GM13977 (cell line): ENCODE results near the gene CCNB2.

Source experiments
- DNase-seq: peaks from one replicate; pipeline ENCODE4 v3.0.0; 2012; ENCODE audit warnings: low spot score
- CTCF ChIP-seq: IDR thresholded peaks from 2 replicates; pipeline ENCODE4 v1.5.1; 2012; ENCODE audit warnings: mild to moderate bottlenecking, control low read depth; ENCODE audit not compliant: insufficient read depth; ENCODE audit errors: extremely low read depth, missing control alignments
- in situ Hi-C: fragments of 300-500 bp; cut with MboI; formaldehyde crosslinking; loops from one replicate; pipeline ENCODE4 v1.12.0; 2022; ENCODE audit warnings: low sequenced_read_pairs, low pct_unique_long_range_greater_than_20kb, mixed read lengths, inconsistent platforms; ENCODE audit not compliant: unreplicated experiment

Gene CCNB2

DNA sequence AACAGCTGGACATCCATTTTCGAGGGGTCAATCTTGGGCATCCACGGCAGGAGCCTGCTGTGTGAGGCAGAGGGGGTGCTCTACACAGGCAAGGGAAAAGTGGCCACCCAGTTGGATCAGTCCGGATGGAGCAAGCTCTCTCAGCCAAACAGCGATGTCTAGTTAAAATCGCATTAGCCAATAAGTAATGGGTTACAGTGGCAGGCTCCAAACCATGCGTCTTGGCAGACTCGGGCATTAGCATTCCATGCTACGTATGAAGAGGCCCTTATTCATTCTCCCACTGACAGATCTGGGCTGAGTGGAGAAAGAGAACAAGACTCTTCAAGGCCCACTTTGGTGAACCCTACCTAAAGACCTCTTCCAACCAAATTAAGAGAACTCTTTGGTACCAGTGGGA, 49.3 kb downstream of the CCNB2 start:
- no peak for TF ChIP-seq CTCF
- no peak for DNase-seq
- in situ Hi-C loops, result no loop called here

GRCh38 chr15:59155431-59155830, 50.5 kb downstream of the CCNB2 start:
- no peak for DNase-seq
- in situ Hi-C loops, result no loop called here
- TF ChIP-seq CTCF, result no peak

- TF ChIP-seq CTCF, result no peak
- in situ Hi-C loops, result no loop called here
- no peak for DNase-seq
These were observed 52.5 kb downstream of the CCNB2 start for GRCh38 chr15:59157396-59157795.

GRCh38 chr15:59157840-59158700, 53.1 kb downstream of the CCNB2 start:
- in situ Hi-C loops, result no loop called here
- DNase-seq, result no peak
- no peak for TF ChIP-seq CTCF

DNA sequence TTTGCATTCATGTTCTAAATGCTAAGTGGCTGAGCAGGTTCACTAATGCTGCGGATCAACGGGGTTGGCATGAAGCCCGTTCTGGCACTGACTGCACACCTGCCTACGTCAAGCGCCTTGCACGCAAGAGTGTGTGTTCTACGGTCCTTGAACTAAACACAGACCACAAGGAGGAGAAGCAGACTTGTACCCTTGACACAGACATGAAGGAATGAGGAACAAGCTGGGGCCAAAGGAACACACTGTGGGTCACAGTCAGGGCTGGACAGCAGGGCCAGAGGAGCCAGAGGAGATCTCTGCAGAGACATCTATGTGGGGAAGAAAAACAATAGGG, 53.7 kb downstream of the CCNB2 start:
- no peak for TF ChIP-seq CTCF
- in situ Hi-C loops, result no loop called here
- DNase-seq, result no peak

DNA sequence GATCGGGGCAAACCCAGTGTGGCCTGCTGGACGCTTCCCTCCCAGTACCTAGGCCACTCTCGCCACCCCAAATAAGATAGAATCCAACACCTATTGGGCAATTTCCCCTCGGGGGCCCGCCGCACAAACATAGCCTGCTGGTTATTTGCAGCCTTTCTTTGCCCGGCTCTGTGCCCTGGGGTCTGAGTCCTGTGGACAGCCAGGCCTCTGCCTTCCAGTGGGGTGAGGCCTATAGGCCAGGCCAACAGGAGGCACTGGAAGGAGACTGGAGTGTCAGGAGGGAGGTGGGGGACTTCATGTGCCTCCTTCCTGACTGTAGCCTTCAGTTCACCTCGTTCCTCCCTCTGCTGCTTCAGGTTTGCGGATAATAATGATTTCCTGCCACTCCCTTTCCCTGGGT, 54.3 kb downstream of the CCNB2 start:
- DNase-seq, result no peak
- no peak for TF ChIP-seq CTCF
- in situ Hi-C loops, result no loop called here
